IPS-15b (cell line): Measurements from ENCODE around the gene SIT1.
A peak's percentile ranks its signal among the peaks of the same experiment; 100 is the strongest.

Experiments used
- H3K27me3 ChIP-seq: one replicate; pipeline ENCODE4 v1.6.1; 2013; ENCODE audit warnings: low read length; ENCODE audit not compliant: control insufficient read depth, insufficient read depth
- H3K36me3 ChIP-seq: one replicate; pipeline ENCODE4 v1.6.1; 2013; ENCODE audit warnings: low read length; ENCODE audit not compliant: control insufficient read depth, insufficient read depth
- H3K4me1 ChIP-seq: one replicate; pipeline ENCODE4 v1.6.1; 2013; ENCODE audit warnings: mild to moderate bottlenecking, low read length; ENCODE audit not compliant: control insufficient read depth, insufficient read depth
- H3K4me3 ChIP-seq: one replicate; pipeline ENCODE4 v1.5.1; 2013; ENCODE audit warnings: low read depth, low read length
- H3K9ac ChIP-seq: one replicate; pipeline ENCODE4 v1.6.1; 2013; ENCODE audit warnings: low read depth, mild to moderate bottlenecking, low read length
- H3K9me3 ChIP-seq: one replicate; pipeline ENCODE4 v1.6.1; 2013; ENCODE audit warnings: mild to moderate bottlenecking, low read length; ENCODE audit not compliant: control insufficient read depth, insufficient read depth

SIT1 gene, protein sequence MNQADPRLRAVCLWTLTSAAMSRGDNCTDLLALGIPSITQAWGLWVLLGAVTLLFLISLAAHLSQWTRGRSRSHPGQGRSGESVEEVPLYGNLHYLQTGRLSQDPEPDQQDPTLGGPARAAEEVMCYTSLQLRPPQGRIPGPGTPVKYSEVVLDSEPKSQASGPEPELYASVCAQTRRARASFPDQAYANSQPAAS

DNA sequence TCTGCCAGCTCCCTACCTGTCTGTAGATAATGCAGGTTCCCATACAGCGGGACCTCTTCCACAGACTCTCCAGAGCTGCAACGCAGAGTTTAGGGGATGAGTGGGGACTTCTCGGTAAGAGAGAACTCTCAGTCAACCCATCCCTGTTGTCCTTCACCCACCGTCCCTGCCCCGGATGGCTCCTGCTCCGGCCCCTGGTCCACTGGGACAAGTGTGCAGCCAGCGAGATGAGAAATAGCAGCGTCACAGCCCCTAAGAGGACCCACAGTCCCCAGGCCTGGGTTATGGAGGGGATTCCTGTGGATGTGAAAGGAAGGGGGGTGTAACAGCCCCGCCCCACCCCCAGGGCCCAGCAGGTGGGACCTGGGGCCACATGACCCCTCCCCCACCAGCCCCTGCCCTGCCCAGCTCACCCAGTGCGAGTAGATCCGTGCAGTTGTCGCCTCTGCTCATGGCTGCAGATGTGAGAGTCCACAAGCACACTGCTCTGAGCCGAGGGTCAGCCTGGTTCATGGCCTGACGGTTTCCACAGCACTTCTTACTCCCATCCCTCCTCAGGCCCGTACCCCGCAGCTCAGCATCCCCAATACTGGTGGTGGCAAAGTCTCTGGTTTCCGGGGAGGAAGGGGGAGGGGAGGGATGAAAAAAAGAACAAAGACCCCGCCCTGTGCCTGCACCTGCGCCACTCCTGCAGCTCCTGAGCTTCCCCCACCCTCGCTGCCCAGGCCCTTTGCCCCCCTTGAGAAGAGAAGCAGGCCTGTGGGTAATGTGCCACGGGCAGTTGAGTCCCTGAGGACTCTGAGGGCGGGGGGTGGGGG lies at the start of gene SIT1:
TSS of gene SIT1 (minus strand) at position 591 of the 818 bp plus-strand sequence. CDS start at position 513, 78 bp downstream.
- no peak within 1 kb of the TSS for H3K9ac ChIP-seq
- peaks cover 16% of the 10 kb centered on the region for H3K4me1 ChIP-seq

DNA sequence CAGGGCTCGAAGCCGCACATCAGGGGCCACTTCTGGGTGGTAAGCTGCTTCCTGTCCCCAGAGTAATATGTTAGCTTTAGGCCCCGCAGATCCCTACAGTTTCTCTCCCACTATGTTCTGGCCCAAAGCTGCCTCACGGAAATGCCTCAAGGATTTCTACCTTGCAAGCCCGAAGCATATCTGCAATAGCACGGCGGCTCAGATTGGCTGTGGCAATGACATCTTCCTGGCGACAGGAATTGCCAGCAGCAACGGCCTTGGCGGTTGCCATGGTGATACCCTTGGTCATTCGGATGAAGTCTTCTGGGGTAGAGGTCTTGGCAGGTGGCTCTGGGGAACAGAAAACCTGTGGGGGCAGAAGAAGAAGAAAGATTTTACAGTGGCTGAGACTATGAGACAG lies 49.3 kb upstream of the SIT1 start:
- H3K36me3 ChIP-seq = peaks cover 67% of the 10 kb centered on the region
- H3K9me3 ChIP-seq = no peaks in the 10 kb centered on the region
- H3K4me1 ChIP-seq = no peaks in the 10 kb centered on the region
- H3K4me3 ChIP-seq = no peak overlapping the region
- H3K9ac ChIP-seq = no peak overlapping the region
- no peaks in the 10 kb centered on the region for H3K27me3 ChIP-seq

More for the DNA sequence above, at the start of gene SIT1:
- peaks cover 2% of the 10 kb centered on the region for H3K27me3 ChIP-seq
- H3K4me3 ChIP-seq = peak within 1 kb of the TSS; percentile 33
- no peaks in the 10 kb centered on the region for H3K9me3 ChIP-seq
- no peaks in the 10 kb centered on the region for H3K36me3 ChIP-seq

DNA sequence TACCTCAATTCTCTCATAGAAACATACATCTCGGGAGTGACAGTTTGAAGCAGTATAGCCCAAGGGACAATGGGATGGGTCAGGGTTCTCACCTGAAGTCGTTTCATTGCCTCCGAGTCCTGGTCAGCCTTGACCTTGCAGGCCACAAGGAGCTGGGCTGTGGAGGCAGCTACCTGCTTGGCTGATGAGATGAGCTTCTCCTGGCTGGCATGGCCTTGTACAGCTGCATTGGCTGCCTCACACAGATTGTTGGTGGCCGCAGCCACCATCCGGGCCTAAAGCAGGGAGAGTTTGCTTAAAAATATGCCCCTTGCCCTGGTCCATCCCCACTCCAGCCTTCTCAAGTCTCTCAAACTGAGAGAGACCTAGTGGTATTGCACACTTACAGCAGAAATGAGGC lies 47.5 kb upstream of the SIT1 start:
- H3K27me3 ChIP-seq = no peaks in the 10 kb centered on the region
- peaks cover 49% of the 10 kb centered on the region for H3K36me3 ChIP-seq
- H3K9me3 ChIP-seq = no peaks in the 10 kb centered on the region
- no peak overlapping the region for H3K4me3 ChIP-seq
- H3K9ac ChIP-seq = no peak overlapping the region
- no peaks in the 10 kb centered on the region for H3K4me1 ChIP-seq

DNA sequence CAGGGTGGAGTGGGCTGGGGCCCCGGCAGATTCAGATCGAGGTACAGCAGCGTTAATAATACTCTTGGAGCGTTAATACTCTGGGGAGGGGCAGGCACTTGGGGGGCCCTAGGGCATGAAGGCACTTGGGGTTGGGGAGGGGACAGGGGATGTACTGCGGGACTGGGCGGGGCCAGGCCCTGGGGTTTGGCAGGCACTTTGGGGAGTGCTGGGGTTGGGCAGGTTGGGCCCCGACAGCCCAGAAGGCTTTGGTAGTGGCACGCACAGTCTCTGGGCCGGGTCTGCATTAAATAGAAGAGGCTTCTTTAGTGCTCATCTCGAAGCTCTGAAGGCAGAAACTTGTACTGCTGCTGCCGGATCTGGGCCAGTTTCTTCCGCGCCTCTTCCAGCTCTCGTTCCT lies 46.8 kb upstream of the SIT1 start:
- no peaks in the 10 kb centered on the region for H3K9me3 ChIP-seq
- H3K27me3 ChIP-seq = no peaks in the 10 kb centered on the region
- no peak overlapping the region for H3K4me3 ChIP-seq
- peaks cover 42% of the 10 kb centered on the region for H3K36me3 ChIP-seq
- no peak overlapping the region for H3K9ac ChIP-seq
- H3K4me1 ChIP-seq = no peaks in the 10 kb centered on the region

DNA sequence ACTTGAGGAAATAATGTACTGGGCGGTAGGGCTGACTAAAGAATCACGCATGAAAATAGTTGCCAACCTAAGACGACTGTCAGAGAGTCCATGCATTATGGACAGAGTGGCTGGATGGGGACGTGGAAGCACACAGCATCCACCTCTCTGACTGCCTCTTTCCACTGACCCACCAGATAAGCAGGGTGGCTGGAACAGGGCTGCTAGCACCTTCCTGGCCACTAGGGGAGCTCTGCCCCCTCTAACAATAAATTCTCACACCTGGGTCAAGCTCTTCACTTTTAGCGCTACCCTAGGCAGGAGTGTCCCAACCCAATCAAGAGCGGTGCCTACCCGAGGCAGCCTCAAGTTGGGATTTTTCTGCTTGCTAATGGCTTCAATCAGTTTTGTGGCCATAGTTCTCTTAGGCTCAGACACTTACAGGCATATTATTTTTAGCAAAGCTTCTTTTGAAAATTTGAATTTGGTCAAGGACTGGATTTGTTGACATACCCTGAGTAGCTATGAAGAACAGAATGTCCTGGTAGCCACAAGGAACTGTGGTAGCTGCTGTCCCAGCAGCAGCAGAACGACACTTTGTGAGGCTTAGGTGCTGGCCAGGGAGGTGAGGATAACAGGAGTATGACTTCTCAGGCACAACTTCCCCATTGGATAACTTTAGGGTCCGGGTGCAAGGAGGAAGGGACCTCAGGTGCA lies 45.9 kb upstream of the SIT1 start:
- Histone ChIP-seq H3K27me3 (no peaks in the 10 kb centered on the region), H3K4me3 (no peak overlapping the region), H3K36me3 (peaks cover 36% of the 10 kb centered on the region), H3K4me1 (no peaks in the 10 kb centered on the region), H3K9me3 (no peaks in the 10 kb centered on the region), H3K9ac (no peak overlapping the region)

DNA sequence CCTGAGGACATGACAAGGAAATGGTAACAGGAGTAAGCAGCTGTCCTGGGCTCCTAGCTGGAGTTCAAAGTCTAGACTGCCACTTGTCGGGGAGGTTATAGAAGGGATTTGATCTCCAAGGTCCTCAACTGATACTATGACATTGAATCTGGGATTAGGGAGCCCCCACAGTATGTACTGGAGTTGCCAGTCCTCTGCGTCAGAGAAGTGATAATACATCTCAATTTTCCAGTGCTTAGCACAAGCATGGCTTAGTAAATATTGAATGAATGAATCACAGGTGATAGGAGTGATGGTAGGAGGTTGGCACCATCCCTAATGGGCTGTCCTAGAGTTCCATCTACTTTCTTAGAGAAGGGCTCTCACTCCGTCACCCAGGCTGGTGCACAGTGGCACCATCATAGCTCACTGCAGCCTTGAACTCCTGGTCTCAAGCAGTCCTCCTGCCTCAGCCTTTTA lies 45.2 kb upstream of the SIT1 start:
- Histone ChIP-seq H3K36me3 (peaks cover 33% of the 10 kb centered on the region), H3K27me3 (no peaks in the 10 kb centered on the region), H3K4me1 (no peaks in the 10 kb centered on the region), H3K9ac (no peak overlapping the region), H3K4me3 (no peak overlapping the region), H3K9me3 (no peaks in the 10 kb centered on the region)

DNA sequence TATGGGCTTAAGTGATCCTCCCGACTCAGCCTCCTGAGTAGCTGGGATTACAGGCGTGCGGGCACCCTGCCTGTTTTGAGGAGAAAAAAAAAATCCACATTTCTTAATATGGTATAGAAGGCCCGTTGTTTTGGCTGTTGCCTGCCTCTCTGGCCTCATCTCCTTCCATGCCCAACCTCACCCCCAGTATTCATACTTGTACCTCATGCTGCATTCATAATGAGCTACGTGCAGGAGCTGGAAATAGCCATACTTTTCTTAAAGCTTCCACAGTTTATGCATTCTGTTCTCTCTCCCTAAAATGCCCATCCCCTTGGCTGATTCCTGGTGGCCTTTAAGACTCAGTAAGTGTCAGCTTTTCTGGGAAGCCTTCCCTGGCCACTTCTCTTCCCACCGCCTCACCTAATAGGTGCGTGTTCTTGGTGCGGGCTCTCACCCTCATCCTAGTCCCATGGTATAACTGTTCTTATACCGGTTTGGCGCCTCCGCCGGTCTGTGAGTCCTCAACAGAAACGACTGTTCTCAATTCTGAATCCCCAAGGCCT lies 41.1 kb upstream of the SIT1 start:
- peaks cover 10% of the 10 kb centered on the region for H3K4me1 ChIP-seq
- H3K36me3 ChIP-seq = peaks cover 13% of the 10 kb centered on the region
- H3K27me3 ChIP-seq = no peaks in the 10 kb centered on the region
- H3K9ac ChIP-seq = no peak overlapping the region
- peak overlapping the region; percentile 79 for H3K4me3 ChIP-seq
- no peaks in the 10 kb centered on the region for H3K9me3 ChIP-seq

DNA sequence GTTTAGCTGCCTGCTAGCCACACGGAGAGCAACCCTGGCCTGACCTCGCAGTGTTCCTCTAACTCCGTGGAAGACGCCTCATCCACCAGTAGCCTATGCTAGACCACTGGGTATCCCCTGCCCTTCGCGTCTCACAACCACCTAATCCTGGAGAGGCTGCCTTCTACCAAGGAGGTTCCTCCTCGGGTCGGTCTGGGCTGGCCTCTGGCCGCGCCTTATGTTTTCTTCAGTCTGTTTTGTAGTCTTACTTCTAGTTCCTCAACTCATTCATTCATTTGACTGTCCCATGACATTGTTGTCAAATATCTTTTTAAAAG lies 40.6 kb upstream of the SIT1 start:
- Histone ChIP-seq H3K27me3 (no peaks in the 10 kb centered on the region), H3K4me1 (peaks cover 10% of the 10 kb centered on the region), H3K9ac (peak overlapping the region; percentile 37), H3K36me3 (peaks cover 15% of the 10 kb centered on the region), H3K4me3 (peak overlapping the region; percentile 79), H3K9me3 (no peaks in the 10 kb centered on the region)

DNA sequence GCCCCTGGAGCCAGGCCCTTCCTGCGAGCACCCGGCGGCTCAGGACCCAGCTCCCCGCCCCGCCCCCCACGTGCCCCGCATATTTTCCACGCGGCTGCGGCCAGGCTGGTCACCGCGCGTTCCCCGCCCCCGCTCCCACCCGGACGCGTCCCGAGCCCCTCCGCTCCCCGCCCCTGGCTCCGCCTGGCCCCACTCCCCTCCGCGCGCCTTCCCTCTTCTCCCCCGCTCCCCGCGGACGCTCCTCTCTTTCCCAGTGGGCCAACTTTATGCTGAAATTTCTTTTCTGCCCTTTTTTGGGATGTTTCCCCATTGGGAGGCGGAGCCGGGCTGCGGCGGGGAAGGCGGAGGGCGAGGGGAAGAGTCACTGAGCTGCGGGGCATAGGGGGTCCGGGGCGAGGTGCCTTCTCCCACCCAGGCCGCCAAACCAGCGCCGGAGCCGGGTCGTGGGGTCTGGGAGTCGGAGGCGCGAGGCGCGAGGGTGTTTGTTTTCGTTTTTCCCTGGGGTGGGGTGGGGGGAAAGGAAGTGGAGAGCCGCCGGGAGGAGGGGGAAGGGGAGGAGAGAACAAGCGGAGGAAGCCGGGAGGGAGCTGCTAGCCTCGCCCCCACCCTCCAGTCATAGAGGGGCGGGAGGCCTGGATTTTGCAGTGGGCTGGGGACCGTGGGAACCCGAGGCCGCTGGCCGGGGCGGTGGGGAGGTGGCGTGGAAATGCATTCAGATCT lies 40.0 kb upstream of the SIT1 start:
- Histone ChIP-seq H3K9ac (peak overlapping the region; percentile 37), H3K9me3 (no peaks in the 10 kb centered on the region), H3K27me3 (no peaks in the 10 kb centered on the region)

DNA sequence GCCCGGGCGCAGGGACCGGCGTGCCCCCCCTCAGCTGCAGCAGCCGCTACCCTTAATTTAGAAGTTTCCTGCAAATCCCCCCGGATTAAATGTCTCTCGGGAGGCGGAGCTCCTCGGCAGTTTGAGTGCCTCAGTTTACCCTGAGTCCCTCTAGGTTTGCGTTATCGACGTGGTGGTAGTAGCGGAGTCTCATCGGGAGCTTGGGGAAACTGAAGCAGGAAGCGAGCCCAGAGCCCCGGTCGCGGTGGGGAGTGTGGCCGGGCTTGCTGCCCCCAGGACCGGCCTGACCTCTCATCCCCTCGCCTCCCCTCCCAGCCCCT lies 39.5 kb upstream of the SIT1 start:
- H3K4me3 ChIP-seq = peak overlapping the region; percentile 81
- peak overlapping the region; percentile 12 for H3K9ac ChIP-seq
- peaks cover 19% of the 10 kb centered on the region for H3K36me3 ChIP-seq
- no peaks in the 10 kb centered on the region for H3K9me3 ChIP-seq
- no peaks in the 10 kb centered on the region for H3K27me3 ChIP-seq
- H3K4me1 ChIP-seq = peaks cover 10% of the 10 kb centered on the region

More for the DNA sequence above, 40.0 kb upstream of the SIT1 start:
- Histone ChIP-seq H3K4me1 (peaks cover 10% of the 10 kb centered on the region), H3K36me3 (peaks cover 15% of the 10 kb centered on the region), H3K4me3 (peak overlapping the region; percentile 81)

DNA sequence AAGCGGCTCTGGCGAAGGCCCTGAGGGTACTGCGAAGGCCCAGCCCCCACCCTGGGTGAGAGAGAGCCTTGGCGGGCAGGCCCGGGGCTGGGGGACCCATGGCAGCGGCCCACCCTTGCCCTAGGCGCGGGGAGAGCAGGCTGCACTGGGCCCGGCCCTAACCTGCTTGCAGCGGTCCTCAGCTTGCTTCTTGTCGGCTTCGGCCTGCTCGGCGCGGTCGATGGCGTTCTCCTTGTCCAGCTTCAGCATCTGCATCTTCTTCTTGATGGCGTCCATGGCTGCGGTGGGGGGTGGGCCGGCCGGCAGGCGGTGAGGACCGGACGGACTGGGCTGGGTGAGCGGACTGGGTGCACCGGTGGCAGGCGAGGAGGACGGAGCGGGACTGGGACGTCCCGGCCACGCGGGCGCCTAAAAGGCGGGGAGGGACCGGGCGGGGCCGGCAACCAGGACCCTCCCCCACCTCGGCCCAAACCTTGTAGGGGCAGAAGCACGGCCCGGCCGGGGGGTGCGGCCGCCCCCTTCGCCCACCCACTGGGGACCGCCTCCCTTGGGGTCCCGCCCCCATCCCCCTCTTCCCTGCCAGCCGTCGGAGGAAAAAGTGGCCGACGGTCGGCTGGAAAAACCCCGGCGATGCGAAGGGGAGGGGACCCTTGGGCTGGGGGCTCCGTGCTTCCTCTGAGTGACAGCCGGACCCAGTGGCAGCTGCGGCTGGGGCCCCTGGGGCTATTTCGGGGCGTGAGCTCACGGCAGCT lies 39.0 kb upstream of the SIT1 start, which contains the start of gene TPM2:
TSS of gene TPM2 (minus strand) at position 384 of the 752 bp plus-strand sequence. CDS start at position 276, 108 bp downstream.
- peak within 1 kb of the TSS; percentile 81 for H3K4me3 ChIP-seq
- H3K9me3 ChIP-seq = no peaks in the 10 kb centered on the region
- no peaks in the 10 kb centered on the region for H3K27me3 ChIP-seq
- H3K9ac ChIP-seq = peak within 1 kb of the TSS; percentile 92
- peaks cover 10% of the 10 kb centered on the region for H3K4me1 ChIP-seq
- H3K36me3 ChIP-seq = peaks cover 24% of the 10 kb centered on the region
